ENCODE data around the gene MGME1.
"Not testable (repeated sequence)": the region's sequence is repeated elsewhere in the genome, so short reads cannot be mapped to it uniquely, and the experiment has no call there.

MGME1 gene

DNA sequence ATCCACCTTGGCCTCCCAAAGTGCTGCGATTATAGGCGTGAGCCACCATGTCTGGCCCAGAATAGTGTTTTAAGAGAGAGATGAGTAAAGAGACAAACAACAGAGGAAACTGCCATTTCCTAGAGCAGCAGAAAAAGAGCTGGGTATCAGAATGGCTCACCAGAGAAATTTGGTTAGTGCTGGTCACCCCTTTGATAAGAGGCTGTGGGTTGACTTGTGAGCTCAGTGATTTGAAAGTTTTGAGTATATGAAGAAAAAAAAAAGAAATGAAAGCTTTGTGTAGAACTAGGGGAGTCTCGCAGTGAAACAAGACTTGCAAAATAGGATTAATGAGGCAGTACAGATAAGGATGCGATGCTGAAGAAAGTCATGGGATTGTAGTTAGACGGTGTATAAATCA is 29.6 kb downstream of the MGME1 start:
- DNase-seq = no peak

DNA sequence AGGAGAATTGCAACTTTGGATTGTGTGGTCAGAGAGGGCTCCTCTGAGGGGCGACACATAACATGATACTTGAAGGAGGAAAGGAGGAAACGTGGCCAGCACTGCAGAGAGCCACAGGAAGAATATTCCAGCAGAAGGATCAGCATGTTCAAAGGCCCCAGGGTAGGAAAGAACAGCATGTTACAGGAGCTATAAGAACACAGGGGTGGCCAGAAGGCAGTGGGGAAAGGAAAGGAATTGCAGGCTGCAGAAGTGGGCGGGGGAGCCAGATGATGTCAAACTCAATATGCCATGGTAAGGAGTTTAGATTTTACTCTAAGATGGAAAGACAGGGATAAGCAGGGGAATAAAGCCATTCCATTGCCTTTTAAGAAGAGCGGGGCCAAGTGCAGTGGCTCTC is 30.7 kb downstream of the MGME1 start:
- no peak for DNase-seq

DNA sequence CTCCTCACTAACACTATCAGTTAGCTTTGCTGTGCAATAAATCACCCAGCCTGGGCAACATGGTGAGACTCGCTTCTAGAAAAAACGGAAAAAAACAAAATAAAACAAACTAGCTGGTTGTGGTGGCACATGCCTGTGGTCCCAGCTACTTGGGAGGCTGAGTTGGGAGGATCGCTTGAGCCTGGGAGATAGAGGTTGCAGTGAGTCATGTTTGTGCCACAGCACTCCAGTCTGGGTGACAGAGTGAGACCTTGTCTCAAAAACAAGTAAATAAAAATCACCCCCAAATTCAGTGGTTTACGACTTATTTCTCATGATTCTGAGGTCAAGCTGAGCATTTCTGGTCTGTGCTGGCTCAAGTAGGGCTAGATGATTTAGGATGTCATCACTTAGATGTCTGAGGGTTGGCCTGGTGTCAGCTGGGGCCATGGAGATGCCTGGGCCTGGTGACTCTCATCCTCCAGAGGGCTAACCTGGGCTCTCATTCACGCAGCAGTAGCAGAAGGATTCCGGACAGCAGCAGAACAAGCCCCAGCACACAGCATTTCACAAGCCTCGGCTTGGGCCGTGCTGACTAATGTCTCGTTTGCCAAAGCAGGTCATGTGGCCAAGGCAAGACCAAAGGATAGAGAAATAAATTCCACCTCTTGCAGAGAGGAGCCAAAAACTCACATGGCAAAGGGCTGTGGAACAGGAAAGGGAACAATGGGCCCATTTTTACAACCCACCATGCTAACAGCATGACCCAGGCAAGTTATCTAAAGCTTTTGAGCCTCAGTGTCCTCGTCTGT is 32.5 kb downstream of the MGME1 start:
- no peak for DNase-seq

DNA sequence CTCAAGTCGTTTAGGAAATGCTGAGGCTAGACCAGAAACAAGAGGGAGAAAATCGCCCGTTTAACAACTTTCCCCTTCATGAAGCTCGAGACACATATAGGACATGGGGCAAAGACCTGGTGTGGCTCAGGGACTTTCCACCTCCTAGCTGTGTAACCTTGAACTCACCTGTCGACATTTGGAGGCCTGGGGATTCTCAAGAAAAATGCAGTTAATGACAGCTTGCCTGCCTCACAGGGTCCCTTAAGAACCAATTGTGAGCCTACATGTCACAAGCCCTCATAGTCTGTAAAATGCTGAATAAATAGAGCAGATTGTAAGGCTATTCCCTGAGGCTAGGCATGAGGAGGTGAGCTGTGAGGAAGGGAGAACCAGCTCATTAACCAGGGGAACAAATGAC is 35.1 kb downstream of the MGME1 start:
- no peak for DNase-seq

DNA sequence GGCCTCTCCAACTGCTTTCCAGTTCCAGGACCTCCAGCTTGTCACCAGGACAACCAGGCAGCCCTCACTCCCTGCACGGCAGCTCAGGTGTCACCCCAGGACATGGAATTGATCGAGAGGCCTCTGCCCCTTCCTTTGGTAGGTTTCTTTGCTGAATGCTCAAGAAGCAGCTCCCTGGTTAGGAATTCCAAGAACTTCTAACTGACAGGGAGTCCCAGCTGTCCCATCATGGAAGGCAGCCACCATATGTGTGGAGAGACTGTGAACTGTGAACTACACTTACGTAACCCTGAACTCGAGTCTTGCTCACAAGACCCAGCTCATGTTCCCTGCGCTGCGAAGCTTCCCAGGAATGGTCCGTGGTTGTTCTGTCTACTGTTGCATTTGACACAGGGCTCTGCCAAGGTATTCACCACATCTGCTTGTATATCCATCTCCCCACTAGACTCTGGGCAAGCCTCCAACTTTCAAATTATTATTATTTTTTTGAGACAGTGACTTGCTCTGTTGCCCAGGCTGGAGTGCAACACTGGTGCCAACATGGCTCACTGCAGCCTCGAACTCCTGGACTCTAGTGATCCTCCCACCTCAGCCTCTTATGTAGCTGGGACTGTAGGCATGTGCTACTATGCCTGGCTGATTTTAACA is 35.7 kb downstream of the MGME1 start:
- no peak for DNase-seq

DNA sequence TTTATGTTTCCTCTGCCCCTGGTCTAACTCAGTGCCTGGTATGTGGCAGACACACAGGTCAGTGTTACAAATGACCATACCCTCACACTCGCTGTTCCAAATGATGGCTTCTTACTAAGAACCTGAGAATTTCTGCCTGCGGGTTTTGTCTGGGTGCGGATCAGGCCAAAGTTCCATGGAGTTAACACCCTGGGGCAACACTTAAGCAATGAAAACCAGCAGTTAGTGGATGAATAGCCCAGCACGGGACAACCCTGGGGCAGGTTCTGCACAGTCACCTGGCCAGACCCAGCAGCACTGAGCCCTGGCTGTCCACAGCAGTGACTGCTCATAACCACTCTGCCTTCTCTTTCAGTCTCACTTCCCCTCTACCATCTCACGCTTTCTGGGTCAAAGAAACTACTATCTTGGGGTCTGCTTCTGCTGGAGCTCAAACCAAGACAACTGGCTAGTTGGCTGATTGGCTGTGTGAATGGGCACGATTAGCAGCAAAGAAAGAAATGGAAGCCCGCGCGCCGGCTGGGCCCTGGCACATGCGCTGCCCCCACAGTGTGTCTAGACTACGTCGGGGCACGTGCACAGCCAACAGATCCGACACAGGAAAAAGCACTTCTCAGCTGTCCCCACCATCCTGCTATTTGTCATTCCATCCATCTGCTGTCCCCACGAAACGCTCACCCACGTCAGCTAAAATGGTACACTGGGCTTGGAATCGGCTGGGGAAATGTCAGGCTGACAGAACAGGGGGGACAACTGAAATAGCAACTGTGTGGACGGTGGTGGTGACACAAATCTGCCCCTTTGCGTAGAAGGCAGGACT is 36.6 kb downstream of the MGME1 start:
- DNase-seq = no peak

- no peak for DNase-seq
Observed at GRCh38 chr20:18005990-18006364, 37.2 kb downstream of the MGME1 start.

DNA sequence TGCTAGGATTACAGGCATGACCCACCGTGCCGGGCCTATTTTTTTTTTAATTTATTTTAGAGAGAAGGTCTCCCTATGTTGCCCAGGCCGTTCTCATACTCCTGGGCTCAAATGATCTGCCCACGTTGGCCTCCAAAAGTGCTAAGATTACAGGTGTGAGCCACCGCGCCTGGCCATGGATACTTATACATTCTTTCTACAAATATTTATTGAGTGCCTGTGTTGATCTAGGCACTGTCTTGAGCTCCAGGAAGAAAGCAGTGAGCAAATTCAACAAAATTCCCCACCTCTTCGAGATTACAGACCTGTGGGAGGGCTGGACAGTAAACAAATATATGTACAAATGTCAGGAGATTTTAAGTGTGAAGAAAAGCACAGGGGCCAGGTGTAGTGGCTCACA is 37.9 kb downstream of the MGME1 start:
- no peak for DNase-seq

DNA sequence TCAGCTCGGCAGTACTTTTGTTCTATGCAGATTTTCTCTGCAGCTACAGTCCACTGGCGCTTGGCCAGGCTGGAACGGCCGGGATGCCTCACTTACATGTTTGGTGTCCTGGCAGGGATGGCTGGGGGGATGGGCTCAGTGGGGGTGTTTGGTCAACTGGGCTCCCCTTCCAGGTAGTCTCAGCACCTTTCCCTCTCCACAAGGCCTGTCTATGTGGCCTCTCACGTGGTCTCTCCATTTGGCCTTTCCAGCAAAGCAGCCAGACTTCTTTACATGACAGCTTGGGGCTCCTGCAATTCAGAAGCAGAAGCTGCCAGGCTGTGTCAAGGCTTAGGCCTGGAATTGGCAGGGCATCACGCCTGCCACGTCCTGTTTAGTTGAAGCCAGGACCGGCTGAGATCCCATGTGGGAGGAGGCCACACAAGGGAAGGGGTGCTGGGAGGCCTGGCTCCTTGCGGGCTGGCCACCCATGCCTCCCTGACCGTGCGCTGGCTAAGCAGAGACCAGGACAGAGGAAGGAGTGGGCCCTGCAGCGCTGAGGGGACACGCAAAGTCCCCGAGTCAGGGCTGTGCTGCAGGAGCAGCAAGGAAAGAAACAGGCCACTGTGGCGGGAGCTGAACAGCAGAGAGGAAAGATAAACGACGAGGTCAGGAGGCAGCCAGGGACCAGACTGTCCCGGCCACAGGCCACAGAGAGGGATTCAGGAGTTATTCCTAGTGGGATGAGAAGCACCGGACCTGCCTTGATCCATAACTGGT is 38.9 kb downstream of the MGME1 start:
- DNase-seq = no peak

- no peak for DNase-seq
Observed at GRCh38 chr20:18009116-18009515, 40.3 kb downstream of the MGME1 start.

DNA sequence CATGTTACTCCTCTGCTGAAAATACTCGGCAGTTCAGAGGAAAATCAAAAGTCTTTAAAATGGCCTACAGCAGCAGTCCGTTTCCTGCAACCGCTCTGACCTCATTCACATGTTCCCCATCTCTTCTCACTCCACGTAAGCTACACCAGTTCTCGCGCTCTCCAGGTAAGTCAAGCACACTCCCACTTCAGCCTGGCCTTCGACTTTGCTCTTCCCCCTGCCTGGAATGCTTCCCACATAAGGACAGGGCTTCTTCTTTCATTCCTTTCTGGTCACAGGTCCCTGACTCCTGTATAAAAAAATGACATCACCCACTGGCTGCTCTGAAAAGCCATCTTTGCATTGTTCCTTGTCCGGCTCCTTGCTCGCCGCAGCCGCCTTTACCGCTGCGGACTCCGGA is 42.7 kb downstream of the MGME1 start:
- DNase-seq = no peak

GRCh38 chr20:18011951-18012645 is 43.3 kb downstream of the MGME1 start:
- no peak for DNase-seq

DNA sequence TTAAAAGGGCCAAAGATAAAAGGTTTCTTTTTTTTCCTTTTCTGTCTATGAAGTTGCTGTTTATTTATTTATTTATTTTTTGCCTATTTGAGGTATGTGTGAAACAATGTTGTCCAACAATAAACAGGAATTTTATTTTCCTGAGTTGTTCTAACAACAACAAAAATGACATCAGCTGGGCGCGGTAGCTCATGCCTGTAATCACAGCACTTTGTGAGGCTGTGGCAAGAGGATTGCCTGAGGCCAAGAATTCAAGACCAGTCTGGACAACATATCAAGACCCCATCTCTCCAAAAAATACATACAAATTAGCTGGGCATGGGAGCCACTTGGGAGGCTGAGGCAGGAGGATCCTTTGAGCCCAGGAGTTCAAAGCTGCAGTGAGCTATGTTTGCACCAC is 44.1 kb downstream of the MGME1 start:
- DNase-seq = no peak

DNA sequence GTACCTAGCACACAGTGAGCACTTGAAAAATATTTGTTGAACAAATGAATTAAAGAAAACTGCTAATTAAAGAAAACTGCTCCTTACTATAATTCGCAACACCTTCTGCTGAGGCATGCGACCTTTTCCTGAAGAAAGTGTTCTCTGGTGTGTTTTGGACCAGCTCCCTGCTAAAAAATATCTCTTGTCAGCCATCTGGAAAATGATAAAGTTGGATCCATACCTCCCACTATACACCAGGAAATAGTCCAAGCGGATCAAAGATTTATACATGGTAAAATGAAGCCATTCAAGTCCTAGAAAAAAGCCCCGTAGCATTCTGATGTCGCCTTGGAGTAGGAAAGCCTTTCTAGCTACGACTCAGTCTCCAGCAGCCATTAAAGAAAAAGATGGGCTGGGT is 45.6 kb downstream of the MGME1 start:
- DNase-seq = no peak

DNA sequence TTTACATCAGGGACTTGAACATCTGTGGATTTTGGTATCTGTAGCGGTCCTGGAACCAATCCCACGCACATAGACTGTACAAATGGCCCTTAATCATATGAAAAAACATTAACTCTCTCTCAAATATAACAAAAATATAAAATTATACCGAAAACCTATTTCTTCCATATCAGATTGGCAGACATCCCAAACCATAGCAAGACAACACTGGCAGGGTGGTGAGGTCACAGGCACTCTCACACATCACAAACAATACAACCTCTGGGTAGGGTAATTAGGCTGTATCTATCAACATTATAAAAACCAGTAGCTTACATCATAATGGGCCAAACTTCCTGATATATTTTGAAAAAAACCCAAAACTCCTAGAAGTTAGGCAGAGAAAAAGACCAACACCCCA is 48.0 kb downstream of the MGME1 start:
- no peak for DNase-seq

- no peak for DNase-seq
Observed at GRCh38 chr20:18018100-18018499, 49.3 kb downstream of the MGME1 start.

- DNase-seq = no peak
Observed at GRCh38 chr20:18019068-18019467, 50.2 kb downstream of the MGME1 start.

DNA sequence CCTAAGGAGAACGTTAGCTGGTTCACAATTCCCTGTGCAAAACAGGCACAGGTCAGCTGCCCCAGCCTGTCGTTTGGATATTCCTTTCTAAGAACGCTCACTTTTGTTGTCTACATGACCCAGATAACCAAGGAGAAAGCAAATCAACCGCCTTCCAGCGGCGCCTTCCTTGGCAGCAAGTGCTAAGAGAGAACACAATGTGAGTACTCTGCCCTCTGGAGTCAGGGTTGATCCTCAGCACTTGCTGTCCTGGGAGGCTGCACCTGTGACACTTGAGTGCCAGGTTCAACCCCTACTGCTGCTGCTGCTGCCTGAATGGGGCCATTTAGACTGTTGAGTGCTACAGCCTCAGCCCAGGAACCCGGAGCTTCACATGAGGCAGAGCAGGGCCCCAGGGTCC is 52.1 kb downstream of the MGME1 start:
- no peak for DNase-seq

DNA sequence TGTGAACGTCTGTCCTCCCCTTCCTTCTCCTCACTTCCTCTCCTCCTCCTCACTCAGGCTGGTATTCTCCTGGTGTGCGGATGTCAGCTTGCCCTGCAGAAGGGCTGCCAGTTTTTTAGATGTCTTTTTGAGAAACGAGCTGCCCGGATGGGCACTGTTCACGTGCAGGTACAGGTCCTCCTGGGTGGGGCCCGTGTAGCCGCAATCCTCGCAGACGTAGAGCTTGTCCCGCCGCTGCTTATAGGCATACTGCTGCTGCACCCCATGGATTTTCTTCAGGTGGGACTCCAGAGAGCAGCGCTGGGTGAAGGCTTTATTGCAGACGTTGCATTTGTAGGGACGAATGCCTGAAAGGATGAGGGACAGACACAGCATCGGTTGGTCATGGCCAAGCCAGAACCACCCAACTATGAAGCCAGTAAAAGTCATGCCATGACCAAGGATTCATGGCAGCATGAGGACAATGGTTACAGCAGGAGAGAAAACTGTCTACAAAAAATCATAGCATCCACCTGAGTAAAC is 55.8 kb downstream of the MGME1 start:
- no peak for DNase-seq

GRCh38 chr20:18027011-18027410 is 58.2 kb downstream of the MGME1 start:
- not testable (repeated sequence) for DNase-seq

GRCh38 chr20:18030020-18030419 is 61.2 kb downstream of the MGME1 start:
- no peak for DNase-seq

- DNase-seq = no peak
Observed at GRCh38 chr20:18031050-18031449, 62.2 kb downstream of the MGME1 start.
